H1 (cell line): ENCODE results near the gene PRMT9. TPM values are rescaled to one million over a fixed set of nuclear protein-coding genes. Genes with fewer than 3 reads are reported as not detected.

Experiments used
- CTCF ChIA-PET: fragments of 300-600 bp; sonication (Branson Sonifier 250); formaldehyde crosslinking; loops from one replicate; lab custom pipeline; 2021; ENCODE audit not compliant: partially characterized antibody; lab: Charles Lee
- POLR2A ChIA-PET: fragments of 300-600 bp; sonication (Branson Sonifier 250); formaldehyde crosslinking; loops from one replicate; lab custom pipeline; 2021; ENCODE audit warnings: inconsistent platforms; ENCODE audit not compliant: partially characterized antibody; lab: Charles Lee
- DNase-seq, 2 experiments: peaks; one replicate each; pipeline versions ENCODE4 v3.0.0 to v3.0.0-alpha.2; 2010 to 2022; ENCODE audit warnings: low spot score in 2 of 2, low read depth in 1 of 2, mixed read lengths in 1 of 2
- FAIRE-seq: peaks from 2 replicates; lab custom pipeline; 2011; peaks lifted over from hg19 to GRCh38; lab: Jason Lieb, UNC
- H2AFZ ChIP-seq: 2 replicates; pipeline ENCODE4 v1.8.1; 2012; ENCODE audit warnings: low read length, inconsistent platforms
- H2AK5ac ChIP-seq: 2 replicates; pipeline ENCODE4 v1.6.1; 2013; ENCODE audit warnings: low read depth, low read length
- H2BK120ac ChIP-seq: replicated peaks from 2 replicates; pipeline ENCODE3; 2013; ENCODE audit warnings: low read depth, low read length, inconsistent platforms
- H2BK12ac ChIP-seq: 2 replicates; pipeline ENCODE4 v1.6.1; 2013; ENCODE audit warnings: low read depth, low read length
- H2BK15ac ChIP-seq: 2 replicates; pipeline ENCODE4 v1.6.1; 2013; ENCODE audit warnings: low read length
- H2BK20ac ChIP-seq: 2 replicates; pipeline ENCODE4 v1.6.1; 2013; ENCODE audit warnings: low read length
- H2BK5ac ChIP-seq: 2 replicates; pipeline ENCODE4 v1.6.1; 2013; ENCODE audit warnings: low read depth, low read length
- H3K14ac ChIP-seq: 2 replicates; pipeline ENCODE4 v1.6.1; 2013; ENCODE audit warnings: inconsistent platforms; ENCODE audit not compliant: insufficient read length
- H3K18ac ChIP-seq: 2 replicates; pipeline ENCODE4 v1.6.1; 2013; ENCODE audit warnings: low read length; ENCODE audit errors: extremely low read depth
- H3K23ac ChIP-seq: 2 replicates; pipeline ENCODE4 v1.6.1; 2013; ENCODE audit warnings: inconsistent platforms; ENCODE audit not compliant: insufficient read length
- H3K23me2 ChIP-seq: 2 replicates; pipeline ENCODE4 v1.6.1; 2013; ENCODE audit warnings: low read depth, low read length
- H3K27ac ChIP-seq: 2 replicates; pipeline ENCODE4 v1.6.1; 2011; ENCODE audit warnings: low read depth, low read length, inconsistent platforms
- H3K27me3 ChIP-seq, 4 experiments: replicated peaks in 1 of 4; 1 replicate in 1 of 4; 2 replicates in 3 of 4; pipeline versions ENCODE4 v1.6.1 to v1.8.1; 2011 to 2013; ENCODE audit warnings: low read length in 3 of 4, mild to moderate bottlenecking in 3 of 4, inconsistent platforms in 2 of 4, mixed read lengths in 2 of 4, moderate library complexity in 1 of 4; ENCODE audit not compliant: control insufficient read depth in 3 of 4, insufficient read depth in 3 of 4; ENCODE audit errors: extremely low read depth in 1 of 4
- H3K36me3 ChIP-seq, 4 experiments: 2 replicates each; pipeline versions ENCODE4 v1.6.1 to v1.8.1; 2011 to 2013; ENCODE audit warnings: mild to moderate bottlenecking in 4 of 4, low read length in 3 of 4, moderate library complexity in 2 of 4, control low read depth in 1 of 4, inconsistent platforms in 1 of 4; ENCODE audit not compliant: insufficient read depth in 4 of 4, control insufficient read depth in 2 of 4
- H3K4ac ChIP-seq: replicated peaks from 2 replicates; pipeline ENCODE3; 2013; ENCODE audit warnings: low read length, low read depth, mixed read lengths, inconsistent platforms; ENCODE audit not compliant: insufficient read length
- H3K4me1 ChIP-seq, 4 experiments: replicated peaks in 1 of 4; 1 replicate in 1 of 4; 2 replicates in 3 of 4; pipeline versions ENCODE4 v1.6.1 to v1.8.1; 2011 to 2013; ENCODE audit warnings: low read length in 3 of 4, inconsistent platforms in 2 of 4, mixed read lengths in 1 of 4; ENCODE audit not compliant: insufficient read depth in 4 of 4, control insufficient read depth in 3 of 4
- H3K4me2 ChIP-seq, 2 experiments: 2 replicates each; pipeline versions ENCODE4 v1.6.1 to v1.8.1; 2011 to 2013; ENCODE audit warnings: low read depth in 2 of 2, low read length in 2 of 2, control low read depth in 1 of 2, inconsistent platforms in 1 of 2, mild to moderate bottlenecking in 1 of 2; ENCODE audit not compliant: insufficient read depth in 1 of 2
- H3K4me3 ChIP-seq, 4 experiments: fragments of 200-600, 300-600 bp in 1 of 4; sonication (generic), shearing (Covaris generic), sonication (Bioruptor Twin) in 1 of 4; 2 replicates each; pipeline versions ENCODE4 v1.5.1 to v1.8.1; 2011 to 2016; ENCODE audit warnings: low read length in 4 of 4, low read depth in 3 of 4, control low read depth in 2 of 4, inconsistent platforms in 2 of 4, mild to moderate bottlenecking in 2 of 4, mixed read lengths in 1 of 4, moderate library complexity in 1 of 4; ENCODE audit not compliant: insufficient read depth in 2 of 4; ENCODE audit errors: extremely low read depth in 1 of 4
- H3K56ac ChIP-seq: replicated peaks from 2 replicates; pipeline ENCODE3; 2013; ENCODE audit warnings: low read depth, mild to moderate bottlenecking, mixed read lengths, low read length, inconsistent platforms; ENCODE audit not compliant: insufficient read length
- H3K79me1 ChIP-seq: 2 replicates; pipeline ENCODE4 v1.6.1; 2013; ENCODE audit warnings: low read depth, low read length, control low read depth
- H3K79me2 ChIP-seq, 2 experiments: 2 replicates each; pipeline versions ENCODE4 v1.6.1 to v1.8.1; 2012 to 2013; ENCODE audit warnings: low read length in 2 of 2, mild to moderate bottlenecking in 2 of 2, inconsistent platforms in 1 of 2; ENCODE audit not compliant: insufficient read depth in 2 of 2, control insufficient read depth in 1 of 2
- H3K9ac ChIP-seq, 4 experiments: replicated peaks in 1 of 4; 1 replicate in 1 of 4; 2 replicates in 3 of 4; pipeline versions ENCODE4 v1.6.1 to v1.8.1; 2011 to 2013; ENCODE audit warnings: low read depth in 3 of 4, low read length in 3 of 4, control low read depth in 2 of 4, mild to moderate bottlenecking in 2 of 4, moderate library complexity in 2 of 4, inconsistent platforms in 1 of 4; ENCODE audit errors: extremely low read depth in 1 of 4
- H3K9me3 ChIP-seq, 2 experiments: 2 replicates each; pipeline versions ENCODE4 v1.6.1 to v1.8.1; 2012 to 2013; ENCODE audit warnings: mild to moderate bottlenecking in 2 of 2, moderate library complexity in 2 of 2, control low read depth in 1 of 2, inconsistent platforms in 1 of 2, low read depth in 1 of 2, low read length in 1 of 2, mixed read lengths in 1 of 2; ENCODE audit not compliant: insufficient read depth in 2 of 2
- H4K20me1 ChIP-seq, 2 experiments: replicated peaks in 1 of 2; 2 replicates each; pipeline versions ENCODE3 to v1.8.1; 2011 to 2013; ENCODE audit warnings: inconsistent platforms in 2 of 2, low read length in 2 of 2, mild to moderate bottlenecking in 1 of 2; ENCODE audit not compliant: insufficient read depth in 2 of 2, control insufficient read depth in 1 of 2
- H4K5ac ChIP-seq: 2 replicates; pipeline ENCODE4 v1.6.1; 2013; ENCODE audit warnings: low read length, low read depth, mixed read lengths, inconsistent platforms; ENCODE audit not compliant: insufficient read length
- H4K8ac ChIP-seq: 2 replicates; pipeline ENCODE4 v1.8.0; 2013; ENCODE audit warnings: mild to moderate bottlenecking, moderate library complexity, low read length, inconsistent platforms; ENCODE audit not compliant: insufficient read depth; ENCODE audit errors: extremely low read depth
- H4K91ac ChIP-seq: replicated peaks from 2 replicates; pipeline ENCODE3; 2013; ENCODE audit warnings: low read length, mixed read lengths, inconsistent platforms; ENCODE audit not compliant: insufficient read length
- ASH2L ChIP-seq: fragments of 200-600, 300-600 bp; sonication (generic); IDR thresholded peaks from one replicate; pipeline ENCODE4 v1.7.1; 2017; ENCODE audit warnings: low read length
- CBX8 ChIP-seq: fragments of 300-800, 300-1000 bp; sonication (generic); IDR thresholded peaks from 2 replicates; pipeline ENCODE4 v1.7.1; 2016; ENCODE audit warnings: low read depth, low read length, borderline replicate concordance
- CHD1 ChIP-seq: IDR thresholded peaks from 2 replicates; pipeline ENCODE4 v1.6.1; 2012; ENCODE audit warnings: low read depth, low read length, improper control_type of control experiment
- CREB1 ChIP-seq: IDR thresholded peaks from 2 replicates; pipeline ENCODE4 v1.6.1; 2012; ENCODE audit warnings: inconsistent platforms
- FOSL1 ChIP-seq: IDR thresholded peaks from 2 replicates; pipeline ENCODE4 v1.6.1; 2011; ENCODE audit warnings: mild to moderate bottlenecking, low read depth, low read length, moderate library complexity; ENCODE audit not compliant: insufficient read depth
- JUND ChIP-seq: IDR thresholded peaks from 2 replicates; pipeline ENCODE4 v1.6.1; 2011; ENCODE audit warnings: mild to moderate bottlenecking, improper control_type of control experiment, low read length
- KDM1A ChIP-seq: fragments of 200-600, 300-600 bp; sonication (generic); IDR thresholded peaks from 2 replicates; pipeline ENCODE4 v1.7.1; 2016; ENCODE audit warnings: mild to moderate bottlenecking, low read length, borderline replicate concordance
- POU5F1 ChIP-seq: IDR thresholded peaks from 2 replicates; pipeline ENCODE4 v1.6.1; 2011; ENCODE audit warnings: low read depth, mild to moderate bottlenecking, low read length, moderate library complexity
- RAD21 ChIP-seq, 2 experiments: IDR thresholded peaks in 1 of 2; conservative IDR thresholded peaks in 1 of 2; 2 replicates each; pipeline ENCODE4 v1.6.1; 2011; ENCODE audit warnings: low read depth in 2 of 2, low read length in 2 of 2, improper control_type of control experiment in 1 of 2, inconsistent platforms in 1 of 2, mild to moderate bottlenecking in 1 of 2, moderate library complexity in 1 of 2
- SP4 ChIP-seq: IDR thresholded peaks from 2 replicates; pipeline ENCODE4 v1.6.1; 2012; ENCODE audit warnings: low read length, inconsistent platforms
- SUZ12 ChIP-seq: fragments of 200-600 bp; sonication (generic); IDR thresholded peaks from 2 replicates; pipeline ENCODE4 v1.6.1; 2012; ENCODE audit warnings: mild to moderate bottlenecking, inconsistent platforms, low read length, moderate library complexity, mixed read lengths
- TEAD4 ChIP-seq: IDR thresholded peaks from 2 replicates; pipeline ENCODE4 v1.6.1; 2012; ENCODE audit warnings: low read depth, low read length, inconsistent platforms, mixed read lengths
- WGBS, 2 experiments: shearing (Covaris generic) in 1 of 2; methylation state at CpG; one replicate each; pipeline versions ENCODE4 v1.1.6 to v1.1.7; 2013 to 2015; ENCODE audit warnings: low lambda C conversion rate in 2 of 2, mixed read lengths in 2 of 2, inconsistent platforms in 1 of 2, low coverage in 1 of 2, missing lambda C conversion rate in 1 of 2; ENCODE audit not compliant: insufficient replicate concordance in 2 of 2, insufficient coverage in 1 of 2, insufficient read length in 1 of 2; ENCODE audit errors: extremely low coverage in 1 of 2, missing lambda C conversion rate in 1 of 2; 5-methylcytosine and 5-hydroxymethylcytosine counted together
- polyA plus RNA-seq, 7 experiments: library from polyadenylated mRNA; depleted of rRNA in 3 of 7; stranded (reverse) in 5 of 7; unstranded in 2 of 7; fragments of >200 nt in 5 of 7; fragments of 200-250 nt in 2 of 7; gene quantifications; 1 replicate in 5 of 7; 2 replicates in 1 of 7; 4 replicates in 1 of 7; pipeline versions ENCODE4 v1.2.1 to v1.2.3, GENCODE V29; 2011 to 2013; ENCODE audit warnings: missing spikeins in 2 of 7, mixed read lengths in 2 of 7
- total RNA-seq: library from RNA; stranded (reverse); fragmentation: NEBNext Ultra II Directional; extraction: Animal tissue kit (Norgen Biotek cat#: 25700); gene quantifications from 2 replicates; pipeline ENCODE4 v1.2.1, GENCODE V29; 2021

PRMT9 gene
- total and polyA plus RNA-seq, 2 of the 8 experiments (the other 6 are each of a cell fraction or from before 2014, with no cell fraction given): 3.8 to 9.6 TPM

DNA sequence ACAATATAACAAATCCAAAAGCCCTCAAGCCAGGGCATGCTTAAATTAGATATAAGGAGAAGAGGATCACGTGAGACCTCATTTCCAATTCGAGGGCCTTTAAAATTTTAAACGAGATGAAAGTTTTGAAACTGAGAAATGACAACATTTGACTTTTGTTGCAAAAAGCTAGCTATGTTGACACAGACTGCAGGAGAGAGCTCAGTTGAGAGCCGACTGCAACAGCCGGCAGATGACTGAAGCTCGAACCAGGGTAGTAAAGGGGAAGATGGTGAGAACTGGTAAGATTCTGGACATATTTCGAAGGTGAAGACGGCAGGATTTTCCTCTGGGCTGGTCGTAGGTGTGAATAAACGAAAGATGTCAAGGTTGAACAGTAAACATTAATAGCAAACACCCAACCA, 773 bp downstream of the PRMT9 start:
- Histone ChIP-seq H4K20me1 (peaks cover 0 to 2% of the 10 kb centered on the region in 2 experiments), H3K4me3 (peak overlapping the region; percentile 68 to 83 (median 77)), H3K4me2 (peak overlapping the region; percentile 72 to 75), H3K56ac (no peak overlapping the region), H3K18ac (no peak overlapping the region), H2AFZ (no peak overlapping the region; the same call in 1 of the 2 replicates), H3K27ac (no peak overlapping the region), H3K79me2 (peaks cover 0 to 22% of the 10 kb centered on the region in 2 experiments; a peak in 2 of 4 replicates), H2BK20ac (no peak overlapping the region), H3K14ac (no peak overlapping the region), H3K27me3 (no peaks in the 10 kb centered on the region), H3K9ac (peak overlapping the region; percentile 25 to 78 (median 72); a peak in 5 of 7 replicates), H4K5ac (no peak overlapping the region), H3K79me1 (peaks cover 3% of the 10 kb centered on the region; the same call in 1 of the 2 replicates), H2BK12ac (no peak overlapping the region), H2BK5ac (no peak overlapping the region), H4K91ac (no peak overlapping the region), H3K4ac (no peak overlapping the region), H4K8ac (no peak overlapping the region), H3K36me3 (peaks cover 0 to 6% (median 1%) of the 10 kb centered on the region in 4 experiments; a peak in 2 of 8 replicates), H2AK5ac (no peak overlapping the region), H3K4me1 (peaks cover 0 to 6% (median 3%) of the 10 kb centered on the region in 4 experiments; a peak in 4 of 7 replicates), H3K9me3 (no peaks in the 10 kb centered on the region), H2BK120ac (no peak overlapping the region), H3K23ac (no peak overlapping the region), H3K23me2 (peaks cover 5% of the 10 kb centered on the region; the same call in 1 of the 2 replicates), H2BK15ac (no peak overlapping the region)
- 39% methylated on average over 10 of the region's 10 CpGs; no CpG with 5 or more reads in 1 of the 2 experiments for WGBS, 2 experiments
- POLR2A ChIA-PET: interaction anchor here (1.0 to 2.4 kb wide), 6 partner anchors 11 to 66 kb away, joined by 3 to 11 read pairs (median 6); partner anchors contain the start of genes ARHGAP10 and TMEM184C
- TF ChIP-seq TEAD4 (no peak), POU5F1 (no peak), SP4 (no peak), JUND (no peak), FOSL1 (no peak), SUZ12 (no peak), KDM1A (no peak), CHD1 (no peak), ASH2L (no peak), CBX8 (no peak), RAD21 (IDR thresholded peaks at IDR 0.05 in 1 of 2, conservative IDR thresholded peaks at IDR 0.05 in 1 of 2; ENCODE audit: low read depth in 2 of 2, low read length in 2 of 2) (no peak), CREB1 (no peak)
- CTCF ChIA-PET: interaction anchor here (0.8 to 4.3 kb wide), 5 partner anchors 9 to 184 kb away, joined by 3 to 28 read pairs (median 5); no protein-coding TSS in a partner anchor
- DNase-seq: no peak
- FAIRE-seq: no peak
